Common myeloid progenitor, CD34-positive (primary cell): ENCODE results near the gene FNIP2.

ENCODE experiments used
- CTCF ChIA-PET: fragments of 350-600 bp; sonication (Branson Sonifier 250); formaldehyde crosslinking; loops from one replicate; lab custom pipeline; 2021; ENCODE audit warnings: antibody characterized with exemption; lab: Charles Lee
- POLR2A ChIA-PET: fragments of 350-600 bp; sonication (Branson Sonifier 250); formaldehyde crosslinking; loops from one replicate; lab custom pipeline; 2021; ENCODE audit warnings: antibody characterized with exemption; lab: Charles Lee
- DNase-seq, 3 donors: peaks; one replicate each; pipeline versions ENCODE4 v3.0.0 to v3.0.0-alpha.2; 2013
- H3K27ac ChIP-seq, 2 experiments: 1 replicate in 1 of 2; 2 replicates in 1 of 2; pipeline ENCODE4 v1.7.0; 2013; ENCODE audit warnings: inconsistent platforms in 2 of 2, low read length in 2 of 2, mild to moderate bottlenecking in 2 of 2, low read depth in 1 of 2, moderate library complexity in 1 of 2; ENCODE audit not compliant: severe bottlenecking in 2 of 2, insufficient read depth in 1 of 2, poor library complexity in 1 of 2
- H3K27me3 ChIP-seq, 5 experiments: replicated peaks in 2 of 5; 1 replicate in 3 of 5; 2 replicates in 2 of 5; pipeline versions ENCODE4 v1.6.1 to v1.7.0; 2013; ENCODE audit warnings: low read length in 4 of 5, mild to moderate bottlenecking in 2 of 5, moderate library complexity in 2 of 5, inconsistent platforms in 1 of 5; ENCODE audit not compliant: insufficient read depth in 5 of 5, control insufficient read depth in 4 of 5
- H3K36me3 ChIP-seq, 4 experiments: 1 replicate in 2 of 4; 2 replicates in 2 of 4; pipeline versions ENCODE4 v1.6.1 to v1.7.0; 2013; ENCODE audit warnings: low read length in 3 of 4, control low read depth in 1 of 4, mild to moderate bottlenecking in 1 of 4; ENCODE audit not compliant: control insufficient read depth in 4 of 4, insufficient read depth in 4 of 4
- H3K4me1 ChIP-seq, 4 experiments: 1 replicate in 3 of 4; 2 replicates in 1 of 4; pipeline versions ENCODE4 v1.6.1 to v1.7.1; 2013; ENCODE audit warnings: low read length in 3 of 4, mild to moderate bottlenecking in 3 of 4, control low read depth in 1 of 4, inconsistent platforms in 1 of 4, moderate library complexity in 1 of 4; ENCODE audit not compliant: control insufficient read depth in 4 of 4, insufficient read depth in 4 of 4; ENCODE audit errors: control extremely low read depth in 1 of 4
- H3K4me3 ChIP-seq, 7 experiments: 1 replicate in 4 of 7; 2 replicates in 3 of 7; pipeline versions ENCODE4 v1.5.1 to v1.7.0; 2013; ENCODE audit warnings: mild to moderate bottlenecking in 7 of 7, low read length in 6 of 7, moderate library complexity in 6 of 7, inconsistent platforms in 2 of 7, low read depth in 2 of 7, control low read depth in 1 of 7; ENCODE audit not compliant: insufficient read depth in 4 of 7, control insufficient read depth in 1 of 7; ENCODE audit errors: extremely low read depth in 1 of 7
- H3K9me3 ChIP-seq, 5 experiments: 1 replicate in 4 of 5; 2 replicates in 1 of 5; pipeline versions ENCODE4 v1.6.1 to v1.7.1; 2013; ENCODE audit warnings: low read length in 4 of 5, mild to moderate bottlenecking in 2 of 5, inconsistent platforms in 1 of 5, low read depth in 1 of 5, moderate library complexity in 1 of 5; ENCODE audit not compliant: control insufficient read depth in 4 of 5, insufficient read depth in 2 of 5; ENCODE audit errors: control extremely low read depth in 1 of 5
- WGBS: methylation state at CpG from one replicate; pipeline ENCODE4 v1.1.5; 2013; ENCODE audit not compliant: insufficient coverage; 5-methylcytosine and 5-hydroxymethylcytosine counted together

Gene FNIP2

GRCh38 chr4:158770671-158771070 is 1.8 kb downstream of the FNIP2 start:
- Histone ChIP-seq H3K9me3 (no peaks in the 10 kb centered on the region), H3K36me3 (no peaks in the 10 kb centered on the region), H3K4me3 (peak overlapping the region in 1 of 7 experiments; percentile 90), H3K27me3 (no peaks in the 10 kb centered on the region), H3K27ac (no peak overlapping the region), H3K4me1 (peaks cover 18 to 50% (median 33%) of the 10 kb centered on the region in 4 experiments)
- 100% methylated on average over 3 of the region's 5 CpGs for WGBS
- no peak for DNase-seq
- CTCF ChIA-PET, result interaction anchor here (0.7 kb wide), 1 partner anchor 18 kb away, joined by 3 read pairs; no protein-coding TSS in a partner anchor
- POLR2A ChIA-PET, result no interaction called here

- H3K4me1 ChIP-seq, result peaks cover 18 to 48% (median 33%) of the 10 kb centered on the region in 4 experiments
- no peaks in the 10 kb centered on the region for H3K9me3 ChIP-seq
- ChIA-PET POLR2A (no interaction called here), CTCF (no interaction called here)
- H3K27ac ChIP-seq, result no peak overlapping the region
- DNase-seq, result no peak
- no peaks in the 10 kb centered on the region for H3K27me3 ChIP-seq
- H3K4me3 ChIP-seq, result no peak overlapping the region
- 88% methylated on average over 1 of the region's 2 CpGs for WGBS
- no peaks in the 10 kb centered on the region for H3K36me3 ChIP-seq
Observed at GRCh38 chr4:158771776-158772175, 3.0 kb downstream of the FNIP2 start.

- 0% methylated on average over 1 of the region's 1 CpG for WGBS
- H3K9me3 ChIP-seq, result no peaks in the 10 kb centered on the region
- H3K4me1 ChIP-seq, result peaks cover 23 to 50% (median 33%) of the 10 kb centered on the region in 4 experiments
- no peaks in the 10 kb centered on the region for H3K36me3 ChIP-seq
- peak overlapping the region in 1 of 7 experiments; percentile 26 for H3K4me3 ChIP-seq
- ChIA-PET CTCF (interaction anchor here (0.6 to 1.5 kb wide), 5 partner anchors 8 to 77 kb away, joined by 3 to 5 read pairs (median 3); no protein-coding TSS in a partner anchor), POLR2A (interaction anchor here (0.6 kb wide), 1 partner anchor 47 kb away, joined by 4 read pairs; no protein-coding TSS in a partner anchor)
- no peak overlapping the region for H3K27ac ChIP-seq
- DNase-seq, result no peak
- H3K27me3 ChIP-seq, result no peaks in the 10 kb centered on the region
Observed at GRCh38 chr4:158775091-158775651, 6.3 kb downstream of the FNIP2 start.

GRCh38 chr4:158776106-158776505 is 7.3 kb downstream of the FNIP2 start:
- ChIA-PET POLR2A (no interaction called here), CTCF (no interaction called here)
- Histone ChIP-seq H3K4me3 (no peak overlapping the region), H3K9me3 (no peaks in the 10 kb centered on the region), H3K4me1 (peaks cover 19 to 41% (median 26%) of the 10 kb centered on the region in 4 experiments), H3K27ac (no peak overlapping the region), H3K27me3 (no peaks in the 10 kb centered on the region), H3K36me3 (no peaks in the 10 kb centered on the region)
- DNase-seq, result no peak
- WGBS, result no CpG with 5 or more reads among the region's 1 CpG

- Histone ChIP-seq H3K27ac (no peak overlapping the region), H3K4me1 (peaks cover 15 to 38% (median 31%) of the 10 kb centered on the region in 4 experiments), H3K9me3 (no peaks in the 10 kb centered on the region), H3K4me3 (peak overlapping the region in 3 of 7 experiments; percentile 7 to 63 (median 33)), H3K36me3 (no peaks in the 10 kb centered on the region), H3K27me3 (no peaks in the 10 kb centered on the region)
- no peak for DNase-seq
- ChIA-PET CTCF (interaction anchor here (0.8 to 2.3 kb wide), 5 partner anchors 8 to 74 kb away, joined by 3 to 9 read pairs (median 4); partner anchors contain the start of gene FNIP2), POLR2A (no interaction called here)
- 67% methylated on average over 3 of the region's 6 CpGs for WGBS
Observed at GRCh38 chr4:158777423-158778155, 8.8 kb downstream of the FNIP2 start.

- POLR2A ChIA-PET, result no interaction called here
- H3K4me1 ChIP-seq, result peaks cover 19 to 44% (median 35%) of the 10 kb centered on the region in 4 experiments
Observed at GRCh38 chr4:158778156-158778711, 9.4 kb downstream of the FNIP2 start.

More at GRCh38 chr4:158778156-158778711, 9.4 kb downstream of the FNIP2 start:
- H3K27me3 ChIP-seq, result no peaks in the 10 kb centered on the region
- H3K27ac ChIP-seq, result no peak overlapping the region
- H3K36me3 ChIP-seq, result no peaks in the 10 kb centered on the region
- H3K4me3 ChIP-seq, result peak overlapping the region in 3 of 7 experiments; percentile 7 to 63 (median 33)
- peak in 2 of 3 donors; percentile 61 to 67 for DNase-seq
- CTCF ChIA-PET, result interaction anchor here (0.8 to 2.3 kb wide), 5 partner anchors 9 to 73 kb away, joined by 3 to 9 read pairs (median 4); partner anchors contain the start of gene FNIP2
- no CpG with 5 or more reads among the region's 2 CpGs for WGBS
- H3K9me3 ChIP-seq, result no peaks in the 10 kb centered on the region
